GM21723 (cell line): ENCODE data around the gene CASZ1.

Experiments used
- ATAC-seq: cut with Tn5 transposase; IDR thresholded peaks from one replicate; pipeline ENCODE4 v1.9.1; 2021; ENCODE audit warnings: mild to moderate bottlenecking, moderate library complexity; ENCODE audit not compliant: unreplicated experiment

Gene CASZ1

DNA sequence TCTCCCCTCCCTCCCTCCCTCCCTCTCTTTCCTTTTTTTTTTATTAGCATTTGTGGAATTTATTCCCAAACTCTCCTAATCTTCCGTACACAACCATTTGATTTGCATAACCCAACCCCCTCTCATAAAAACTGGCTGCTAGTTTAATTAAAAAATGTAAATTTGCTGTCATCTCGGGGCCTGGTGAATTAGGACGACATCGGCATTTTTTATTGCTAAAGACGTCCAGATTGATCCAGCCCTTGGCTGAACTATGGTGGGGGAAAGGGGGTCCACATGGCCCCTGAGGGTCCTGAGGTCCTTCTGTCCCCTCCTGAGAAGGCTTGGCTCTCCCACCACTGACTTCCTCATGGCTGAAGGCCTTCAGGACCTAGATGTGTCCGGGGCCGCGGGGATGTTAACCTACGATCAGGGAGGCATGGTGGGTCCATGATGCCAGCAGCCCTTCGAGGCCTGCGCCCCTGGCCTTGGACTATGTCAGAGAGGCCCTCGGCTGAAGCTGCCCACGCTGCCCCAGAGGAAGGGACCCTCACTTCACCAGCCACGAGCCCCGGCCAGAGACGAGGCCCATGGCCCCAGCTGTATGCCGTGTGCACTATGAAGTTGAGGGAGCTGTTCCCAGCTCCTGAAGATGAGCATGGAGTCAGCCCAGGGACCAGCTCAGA is 105.2 kb downstream of the CASZ1 start:
- no peak for ATAC-seq

DNA sequence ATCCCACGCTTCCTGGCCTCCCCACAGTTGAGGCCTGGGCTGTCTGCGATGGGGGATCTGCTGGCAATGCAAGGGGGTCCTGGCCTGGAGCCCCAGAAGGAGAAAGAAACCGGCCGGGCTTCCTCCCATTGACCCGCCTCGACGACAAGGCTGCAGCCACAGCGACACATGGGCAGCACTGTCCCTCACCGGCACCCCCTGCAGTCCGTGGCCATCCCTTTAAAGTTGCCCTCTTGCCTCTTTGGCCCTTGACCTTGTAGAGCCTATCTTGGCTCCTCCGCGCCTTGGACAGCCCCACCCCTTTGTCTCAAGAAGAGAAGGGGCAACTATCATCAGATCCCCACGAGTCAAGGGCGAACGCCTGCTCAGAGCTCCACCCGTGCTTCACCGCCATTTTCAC is 106.0 kb downstream of the CASZ1 start:
- ATAC-seq = no peak

DNA sequence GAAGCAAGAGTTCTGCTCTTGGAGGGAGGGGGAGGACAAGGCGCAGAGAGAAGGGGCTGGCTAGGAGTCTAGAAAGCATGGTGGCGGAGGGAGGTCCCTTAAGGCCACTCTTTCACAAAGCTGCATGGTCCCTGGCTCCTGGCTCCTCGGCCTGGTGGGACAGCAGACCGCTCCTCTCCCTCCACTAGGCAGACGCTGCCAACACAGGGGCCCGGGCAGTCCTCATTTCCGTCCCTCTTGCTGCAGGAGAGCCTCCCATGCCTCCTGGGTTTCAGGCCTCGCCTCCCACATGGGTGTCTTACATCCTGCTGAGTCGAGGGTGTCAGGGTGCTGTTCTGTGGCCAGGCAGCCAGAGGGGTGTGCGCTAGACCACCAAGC is 108.0 kb downstream of the CASZ1 start:
- no peak for ATAC-seq

DNA sequence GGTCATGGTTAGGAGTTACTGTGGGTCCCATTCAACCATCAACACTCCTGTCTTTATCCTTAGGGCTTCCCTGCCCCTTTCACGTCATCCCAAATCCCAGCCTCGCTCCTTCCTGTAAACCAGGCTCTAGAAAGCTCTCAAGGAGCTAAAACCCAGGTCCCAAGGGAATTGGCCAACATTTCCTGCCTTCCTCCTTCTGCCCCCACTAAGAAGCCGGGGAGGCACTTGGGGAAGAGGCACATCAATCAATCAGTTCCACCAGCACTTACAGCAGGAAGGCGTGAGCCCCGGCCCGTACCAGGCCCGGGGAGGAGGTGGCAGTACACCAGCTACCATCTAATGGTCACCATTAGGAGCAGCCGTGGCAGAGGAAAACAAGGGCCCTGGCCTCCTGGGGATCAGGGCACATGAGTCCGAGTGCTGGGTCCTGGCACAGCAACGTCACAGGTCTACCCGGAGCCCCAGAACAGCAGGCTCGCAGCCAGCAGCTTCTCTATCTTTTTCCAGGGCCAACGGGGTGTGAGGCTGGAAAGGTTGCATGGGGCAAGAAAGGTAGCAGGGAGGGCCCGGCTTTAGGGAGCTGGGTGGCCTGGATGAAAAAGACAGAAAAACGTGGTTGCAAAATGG is 108.6 kb downstream of the CASZ1 start:
- no peak for ATAC-seq

DNA sequence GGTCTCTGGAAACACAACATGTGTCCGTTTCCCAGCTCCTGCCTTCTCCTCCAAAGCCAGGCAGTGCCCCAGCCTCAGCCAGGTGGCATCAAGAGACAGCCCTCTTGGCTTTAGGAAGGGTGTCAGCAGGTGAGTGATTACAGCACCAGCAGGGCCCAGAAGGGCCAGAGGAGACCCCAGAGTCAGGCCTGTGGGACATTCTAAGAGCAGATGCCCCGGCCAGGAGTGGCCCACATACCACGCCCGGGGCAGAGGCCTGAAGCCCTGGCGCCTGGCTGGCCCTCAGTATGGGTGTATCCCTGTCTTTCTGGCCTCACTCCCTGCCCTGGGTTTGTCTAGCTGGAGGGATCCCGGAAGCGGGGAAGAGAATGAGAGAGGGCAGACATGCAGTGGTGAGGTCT is 109.2 kb downstream of the CASZ1 start:
- no peak for ATAC-seq

DNA sequence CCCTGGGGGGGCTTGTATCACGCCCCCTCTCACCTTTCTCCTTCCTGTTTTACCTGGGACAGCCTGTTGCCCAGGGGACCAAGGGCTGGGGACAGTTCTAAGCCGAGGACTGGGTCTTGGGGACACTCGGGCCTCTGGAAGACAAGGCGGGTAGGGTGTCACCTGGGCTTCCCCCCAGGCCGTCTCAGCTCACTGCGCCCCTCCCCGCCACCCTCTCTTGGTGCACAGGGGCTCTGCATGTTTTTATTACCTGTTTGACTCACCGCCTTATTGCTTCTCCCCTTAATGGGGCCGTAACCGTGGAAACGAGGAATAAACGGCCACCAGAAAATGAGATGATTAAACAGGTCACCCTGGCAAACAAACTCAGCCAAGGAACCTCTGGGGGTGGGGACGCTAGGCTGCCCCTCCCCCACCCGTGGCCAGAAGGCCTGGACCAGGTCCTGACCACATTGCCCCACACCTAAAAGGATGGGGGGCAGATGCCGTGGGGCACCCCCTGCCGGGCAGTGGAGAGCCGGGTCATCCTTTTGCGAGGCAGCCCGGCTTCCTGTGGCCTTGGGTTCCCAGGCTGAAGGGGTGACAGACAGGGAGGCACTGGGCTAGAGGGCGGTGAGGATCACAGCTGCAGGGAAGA is 109.9 kb downstream of the CASZ1 start:
- ATAC-seq = no peak

DNA sequence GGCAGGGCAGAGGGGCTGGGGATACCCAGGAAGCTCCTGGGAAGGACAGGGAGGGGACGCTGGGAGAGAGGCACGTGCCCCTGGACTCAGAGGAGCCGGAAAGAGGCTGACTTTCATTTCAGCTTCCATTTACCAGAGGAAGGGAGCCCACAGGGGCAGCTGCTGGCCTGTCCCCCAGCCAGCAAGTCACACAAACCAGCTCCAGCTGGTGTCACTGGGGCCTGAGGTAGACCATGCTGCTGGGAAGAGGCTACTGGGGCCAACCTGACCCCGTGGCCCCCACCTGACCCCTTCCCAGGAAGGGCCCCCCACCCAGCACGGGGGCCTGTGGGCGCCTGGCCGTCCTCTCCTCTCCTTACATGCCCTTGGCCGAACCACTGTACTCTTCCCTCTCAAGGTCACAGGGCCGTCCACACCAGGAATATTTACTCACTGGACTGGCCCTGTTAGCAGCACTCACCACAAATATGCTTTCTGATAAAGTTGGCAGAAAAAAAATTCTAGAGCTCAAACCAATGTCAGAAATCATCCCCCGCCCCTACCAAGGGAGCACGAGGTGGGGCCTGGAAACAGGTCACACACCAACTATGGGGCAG is 110.5 kb downstream of the CASZ1 start:
- ATAC-seq = no peak

DNA sequence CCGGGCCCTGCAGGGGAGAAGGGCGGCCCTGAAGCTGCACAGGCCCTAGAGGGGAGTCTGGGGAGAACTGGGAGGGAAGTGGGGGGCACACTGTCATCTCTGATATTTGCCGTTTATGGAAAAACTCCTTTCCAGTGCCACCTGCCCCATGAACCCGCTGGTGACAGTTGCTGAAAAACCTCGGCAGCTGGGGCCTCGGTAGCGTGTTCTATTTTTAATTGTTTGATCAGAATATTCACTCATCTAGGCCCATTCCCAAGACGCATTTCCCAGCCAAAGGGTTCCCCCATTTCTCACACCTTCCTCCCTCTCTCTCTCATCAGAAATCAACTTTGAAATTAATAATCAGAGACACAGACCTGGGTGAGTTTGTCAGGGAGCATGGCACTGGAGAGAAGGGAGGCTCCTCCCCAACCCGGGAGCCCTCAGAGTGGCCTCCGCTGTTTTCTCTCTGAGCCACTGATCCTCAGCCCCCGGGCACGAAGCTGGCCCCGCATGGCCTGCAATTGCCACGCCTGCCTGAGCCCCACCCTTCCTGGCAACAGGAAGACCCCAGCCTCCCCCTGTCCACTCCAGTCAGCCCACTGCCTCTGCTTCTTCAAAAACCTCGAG is 111.1 kb downstream of the CASZ1 start:
- ATAC-seq = no peak

DNA sequence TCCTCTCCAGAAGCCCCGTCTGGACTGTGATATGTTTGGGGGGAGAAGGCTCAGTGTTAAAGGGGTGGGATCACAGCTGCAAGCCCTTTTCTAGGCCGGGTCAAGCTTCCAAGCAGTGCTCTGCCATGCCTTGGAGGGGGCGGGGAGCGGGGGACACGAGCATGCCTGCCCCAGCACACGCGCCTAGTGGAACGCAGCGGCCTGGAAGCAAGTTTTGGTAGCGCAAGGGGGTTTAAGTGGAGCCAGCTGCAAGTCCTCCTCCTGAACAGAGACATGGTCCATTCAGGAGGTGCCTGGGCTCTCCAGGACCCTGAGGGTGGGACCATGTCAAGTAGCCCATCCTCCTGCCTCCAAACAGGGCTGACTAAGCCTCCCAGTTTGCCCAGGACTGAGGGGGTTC is 112.2 kb downstream of the CASZ1 start:
- ATAC-seq = no peak

DNA sequence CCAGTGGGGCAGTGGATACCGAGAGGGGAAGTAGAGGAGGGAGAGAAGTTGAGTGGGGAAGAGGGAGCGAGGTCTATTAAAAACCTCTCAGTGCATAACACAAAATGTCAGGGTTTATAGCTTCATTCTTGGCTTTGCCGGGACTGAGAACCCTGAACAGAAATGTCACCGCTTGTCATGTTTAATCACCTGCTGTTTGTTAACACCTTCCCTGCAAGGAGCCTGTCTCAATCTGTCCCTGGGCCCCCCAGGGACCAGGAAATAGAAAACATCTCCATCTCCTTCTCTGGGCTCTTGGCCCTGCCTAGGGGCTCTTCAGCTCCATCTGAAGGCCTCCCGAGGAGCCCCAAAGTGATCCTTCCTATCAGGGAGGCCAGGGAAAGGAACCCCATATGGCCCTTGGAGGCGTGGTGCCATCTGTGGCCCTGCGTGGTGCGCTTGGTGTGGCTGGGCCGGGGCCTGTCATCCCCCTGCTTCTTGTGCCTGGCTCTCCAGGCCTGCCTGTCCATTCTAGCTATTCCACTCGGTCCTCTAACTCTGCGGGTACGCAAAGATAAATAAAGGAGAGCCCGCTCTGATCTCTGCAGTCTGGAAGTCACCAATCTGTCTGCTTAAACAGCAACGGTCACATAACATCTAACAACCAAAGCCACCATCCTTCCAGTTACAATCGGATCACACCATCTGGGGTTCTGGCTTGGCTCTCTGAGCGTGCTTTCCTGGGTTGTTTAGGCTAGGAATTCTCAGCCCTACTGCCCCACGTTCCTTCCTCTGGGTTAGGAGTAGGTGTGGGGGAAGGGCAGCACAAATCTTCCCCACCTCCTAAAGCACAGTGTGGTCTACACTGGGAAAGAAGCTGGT is 113.8 kb downstream of the CASZ1 start:
- no peak for ATAC-seq

DNA sequence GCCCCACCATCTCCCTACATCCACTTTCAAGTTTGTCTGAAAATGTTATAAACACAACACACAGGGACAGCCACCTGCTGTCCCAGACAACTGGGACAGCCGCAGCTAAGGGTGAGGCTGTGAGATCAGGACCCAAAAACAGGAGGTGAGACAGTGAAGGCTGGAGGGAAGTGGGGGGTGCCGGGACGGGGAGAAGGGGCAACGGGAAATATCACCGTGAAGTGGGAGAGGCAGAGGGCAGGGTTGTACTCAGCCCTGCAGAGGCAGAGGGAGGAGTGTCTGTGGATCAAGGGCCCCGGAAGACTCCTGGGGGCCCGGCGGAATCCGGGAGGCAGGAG is 114.4 kb downstream of the CASZ1 start:
- ATAC-seq = no peak

DNA sequence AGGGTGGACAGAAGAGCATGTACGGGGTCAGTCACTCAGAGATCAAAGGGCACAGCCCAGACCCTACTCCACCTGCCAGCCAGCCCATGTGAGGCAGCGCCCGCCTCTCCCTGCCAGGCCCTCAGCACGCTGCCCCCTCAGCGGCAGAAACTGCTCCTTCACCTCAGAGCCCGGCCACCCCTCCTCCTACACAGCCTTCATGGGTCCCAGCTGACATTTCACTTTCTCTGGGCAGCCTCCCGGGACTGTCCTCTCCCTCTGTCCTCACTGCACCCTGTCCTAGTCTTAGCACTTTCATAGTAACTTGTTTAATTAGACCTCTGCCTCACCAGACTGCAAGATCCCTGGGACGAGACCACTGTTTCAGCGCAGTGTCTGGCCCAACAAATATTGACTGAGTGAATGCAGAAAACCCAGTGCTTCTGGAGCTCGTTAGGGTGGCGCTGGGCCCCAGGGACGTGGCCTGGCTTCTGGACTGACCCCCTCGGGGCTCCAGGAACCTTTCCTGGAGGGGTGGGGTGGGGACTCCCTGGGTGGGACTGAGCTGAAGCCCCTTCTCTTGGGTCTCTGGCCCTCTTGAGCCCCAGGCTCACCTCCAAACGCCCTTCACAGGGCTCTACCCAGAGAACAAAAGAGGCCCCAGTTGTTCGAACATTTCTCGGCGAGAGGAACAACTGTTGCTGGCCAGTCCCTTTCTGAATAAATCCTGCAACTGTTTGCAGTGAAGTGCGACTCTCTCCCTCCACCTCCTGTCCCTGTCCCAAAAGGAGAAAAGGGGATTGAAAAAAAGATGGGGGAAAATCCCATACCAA is 114.9 kb downstream of the CASZ1 start:
- no peak for ATAC-seq

DNA sequence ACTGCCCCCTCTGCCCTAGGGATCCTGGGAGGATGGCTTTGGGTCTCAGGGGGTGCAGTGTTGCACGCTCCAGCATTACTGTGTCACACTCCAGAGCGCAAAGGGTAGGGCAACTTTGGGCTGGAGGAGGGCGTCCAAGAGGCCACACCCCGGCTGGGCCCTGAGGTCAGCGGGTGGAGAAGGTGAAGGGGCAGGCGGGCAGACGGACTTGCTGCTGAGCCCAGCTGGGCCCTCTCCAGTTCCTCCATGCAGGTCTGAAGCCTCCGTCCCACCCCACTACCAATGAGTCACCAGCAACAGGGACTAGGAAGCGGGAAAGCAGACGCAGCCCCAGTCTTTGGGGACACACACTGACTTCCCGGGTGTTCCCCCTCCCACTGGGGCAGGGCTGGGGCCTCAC is 116.0 kb downstream of the CASZ1 start:
- ATAC-seq = no peak

DNA sequence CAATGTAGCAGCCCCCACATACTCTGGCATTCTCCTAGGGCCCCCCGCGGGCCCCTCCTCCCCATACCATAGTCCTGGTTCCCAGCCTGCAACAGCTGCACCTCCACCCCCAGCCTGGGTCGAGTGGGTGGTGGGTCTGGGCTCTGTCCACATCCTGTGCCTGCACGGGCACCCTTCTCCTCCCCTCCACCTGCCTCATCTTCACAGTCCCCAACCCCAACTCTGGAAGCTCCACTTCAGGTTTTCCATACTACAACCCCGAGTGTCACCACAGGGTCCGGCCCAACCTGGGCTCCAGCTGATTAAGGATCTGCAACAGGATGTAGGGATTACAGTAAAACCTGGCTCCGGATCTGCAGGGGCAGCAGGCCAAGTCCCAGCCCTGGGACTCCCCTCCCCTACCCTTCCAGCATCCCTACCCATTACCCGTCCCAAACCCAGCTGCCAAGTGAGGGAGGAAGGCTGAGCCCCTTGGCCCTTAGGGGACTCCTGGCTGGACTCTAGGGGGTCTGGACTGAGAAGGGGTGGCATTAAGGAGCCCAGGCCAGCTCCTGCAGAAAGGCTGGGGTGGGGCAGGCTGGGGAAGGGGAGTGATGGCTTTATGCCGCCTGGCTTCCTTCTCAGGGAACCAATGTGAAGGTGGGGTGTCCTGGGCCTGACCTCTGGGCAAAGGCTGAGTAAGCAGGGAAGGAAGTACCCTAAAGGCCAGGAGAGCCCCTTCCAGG is 116.8 kb downstream of the CASZ1 start:
- no peak for ATAC-seq

DNA sequence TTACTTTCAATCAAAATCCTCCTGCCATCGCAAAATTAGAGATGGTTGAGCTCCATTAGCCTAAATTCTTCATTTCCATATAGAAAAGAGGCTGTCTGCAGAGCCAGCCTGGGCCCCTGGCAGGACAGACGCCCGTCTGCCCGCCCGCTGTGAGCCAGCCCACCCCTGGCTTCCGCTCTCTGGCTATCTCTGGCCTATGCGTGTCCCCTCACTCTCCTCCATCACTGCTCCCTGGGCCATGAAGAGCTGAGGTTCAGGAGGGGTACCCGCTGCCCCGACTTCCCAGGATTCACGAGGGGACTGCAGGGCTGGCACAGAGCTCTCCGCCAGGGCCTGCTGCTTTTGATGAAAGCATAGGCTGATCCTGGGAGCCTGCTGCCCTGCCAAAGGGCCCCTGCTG is 117.6 kb downstream of the CASZ1 start:
- ATAC-seq = no peak

DNA sequence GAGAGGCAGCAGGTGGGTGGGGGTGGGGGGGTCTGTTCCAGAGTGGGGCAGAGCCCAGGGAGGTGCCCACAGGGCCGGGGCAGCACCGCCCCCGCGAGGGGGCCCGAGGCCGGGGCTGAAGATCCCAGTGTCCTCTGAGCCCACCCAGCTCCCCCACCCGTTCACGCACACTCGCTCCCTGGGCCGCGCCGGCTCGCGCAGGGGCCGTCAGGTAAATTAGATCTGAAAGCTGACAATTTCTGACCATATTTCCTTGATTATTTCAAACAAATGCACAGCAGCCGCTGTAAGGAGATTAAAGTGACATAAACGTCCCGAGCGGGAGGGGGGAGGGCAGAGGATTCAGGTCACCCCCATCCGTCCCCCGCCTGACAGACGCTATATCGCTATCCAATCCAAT is 118.0 kb downstream of the CASZ1 start:
- no peak for ATAC-seq

DNA sequence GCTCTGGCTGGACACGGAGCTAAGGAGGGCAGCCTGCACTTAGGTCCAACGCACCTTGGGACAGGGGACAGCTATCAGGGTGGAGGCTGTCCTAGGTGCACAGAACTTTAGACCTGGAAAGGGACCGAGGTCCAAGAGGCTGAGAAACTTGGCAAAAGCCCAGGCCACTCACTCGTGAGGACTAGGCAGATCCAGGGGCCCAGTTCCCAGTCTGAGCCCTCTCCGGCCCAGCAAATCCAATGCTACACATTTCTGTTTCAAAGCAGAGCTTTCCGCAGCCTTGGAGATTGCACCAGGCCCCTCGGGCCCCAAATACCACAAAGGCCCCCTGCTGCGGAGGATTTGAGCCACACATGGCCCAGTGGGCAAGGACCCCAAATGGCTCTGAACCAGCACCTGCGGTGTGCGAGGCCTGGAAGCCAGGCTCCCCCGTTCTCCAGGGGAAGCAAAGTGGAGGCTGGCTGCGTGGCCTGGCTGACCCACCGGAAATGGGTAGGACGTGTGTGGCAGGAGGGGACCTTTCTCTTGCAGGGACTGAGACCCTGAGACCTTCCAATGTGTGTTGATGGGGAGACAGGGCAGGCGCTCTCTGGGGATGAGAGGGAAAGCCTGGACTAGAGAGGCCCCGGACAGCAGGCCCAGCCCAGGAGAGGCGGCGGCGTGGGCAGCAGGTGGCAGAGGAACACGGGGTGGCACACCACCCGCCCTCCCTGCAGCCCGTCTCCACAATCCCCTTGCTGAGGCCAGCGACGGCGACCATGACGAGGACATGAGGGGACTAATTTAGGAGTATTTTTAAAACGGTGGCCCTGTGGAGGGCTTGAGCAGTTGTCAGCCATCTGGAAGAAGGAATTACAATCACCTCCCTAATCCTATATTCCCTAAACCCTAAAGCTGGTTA is 118.7 kb downstream of the CASZ1 start:
- no peak for ATAC-seq

DNA sequence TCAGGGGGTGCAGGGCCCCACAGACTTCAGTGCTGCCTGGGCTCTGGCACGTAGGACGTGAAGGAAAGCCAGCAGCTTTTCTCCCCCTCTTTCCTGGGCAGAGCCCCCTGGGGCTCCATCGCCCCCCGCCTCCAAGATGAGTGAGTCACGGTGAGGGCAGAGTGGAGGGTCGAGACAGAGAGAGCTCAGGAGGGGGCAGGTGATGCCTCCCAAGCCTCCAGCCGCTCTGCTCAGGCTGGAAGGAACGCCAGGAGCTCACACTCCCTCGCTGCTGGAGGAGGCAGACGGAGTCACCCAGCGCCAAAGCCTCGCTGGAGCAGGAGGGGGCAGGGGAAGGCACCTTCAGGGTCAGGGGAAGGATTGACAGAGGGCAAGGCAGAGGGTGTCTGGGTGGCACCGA is 119.5 kb downstream of the CASZ1 start:
- ATAC-seq = no peak
